Mucosa of gallbladder (tissue), 1 donor: ENCODE results near the gene MED12L. TPM values are rescaled to one million over a fixed set of nuclear protein-coding genes. Genes with fewer than 3 reads are reported as not detected.

Experiments used
- DNase-seq: peaks from one replicate; pipeline ENCODE4 v3.0.0-alpha.2; 2020; ENCODE audit warnings: low spot score
- total RNA-seq: library from RNA; stranded (reverse); gene quantifications from one replicate; pipeline ENCODE4 v1.2.1, GENCODE V29; 2021
- donor health status: DM: no; HTN: no; CAD: no.

MED12L gene
- total RNA-seq, 1 donor from 2014 or later, result 7.5 TPM

GRCh38 chr3:151452368-151452767 lies 366.9 kb downstream of the MED12L start:
- no peak for DNase-seq

- no peak for DNase-seq
These were observed 367.4 kb downstream of the MED12L start for GRCh38 chr3:151452841-151453240.

GRCh38 chr3:151456065-151456464 lies 370.6 kb downstream of the MED12L start:
- no peak for DNase-seq

- peak; percentile 26 for DNase-seq
These were observed 373.9 kb downstream of the MED12L start for GRCh38 chr3:151459358-151459757.

GRCh38 chr3:151460228-151460627 lies 374.8 kb downstream of the MED12L start:
- DNase-seq, result no peak

GRCh38 chr3:151460774-151461450 lies 375.4 kb downstream of the MED12L start, which contains the start of gene IGSF10:
TSS of gene IGSF10 (minus strand) at chr3:151461061. CDS start at chr3:151458709, 2,352 bp downstream.
- DNase-seq, result no peak

GRCh38 chr3:151462278-151462780 lies 376.9 kb downstream of the MED12L start:
- DNase-seq, result no peak

GRCh38 chr3:151462991-151463390 lies 377.5 kb downstream of the MED12L start:
- no peak for DNase-seq

GRCh38 chr3:151467069-151467468 lies 381.6 kb downstream of the MED12L start:
- DNase-seq, result no peak

GRCh38 chr3:151468284-151468917 lies 382.9 kb downstream of the MED12L start:
- DNase-seq, result peak; percentile 50

- no peak for DNase-seq
These were observed 391.0 kb downstream of the MED12L start for GRCh38 chr3:151476344-151477018.

- DNase-seq, result no peak
These were observed 392.3 kb downstream of the MED12L start for GRCh38 chr3:151477591-151478334.

- DNase-seq, result no peak
These were observed 392.9 kb downstream of the MED12L start for GRCh38 chr3:151478335-151478697.

- no peak for DNase-seq
These were observed 394.0 kb downstream of the MED12L start for GRCh38 chr3:151479452-151479851.

GRCh38 chr3:151480492-151480891 lies 395.0 kb downstream of the MED12L start:
- no peak for DNase-seq

GRCh38 chr3:151483488-151483887 lies 398.0 kb downstream of the MED12L start:
- no peak for DNase-seq

GRCh38 chr3:151483961-151484520 lies 398.6 kb downstream of the MED12L start:
- no peak for DNase-seq
